Kidney epithelial cell (primary cell): ENCODE results near the gene LGALS13. TPM values are rescaled to one million over a fixed set of nuclear protein-coding genes. Genes with fewer than 3 reads are reported as not detected.

Source experiments
- DNase-seq: peaks from one replicate; pipeline ENCODE4 v3.0.0-alpha.2; 2010; ENCODE audit warnings: low read depth
- H3K27me3 ChIP-seq: 2 replicates; pipeline ENCODE4 v1.6.0; 2011; ENCODE audit warnings: low read length; ENCODE audit not compliant: control insufficient read depth, insufficient read depth
- H3K36me3 ChIP-seq: 2 replicates; pipeline ENCODE4 v1.5.1; 2011; ENCODE audit warnings: low read length; ENCODE audit not compliant: control insufficient read depth, insufficient read depth
- H3K4me3 ChIP-seq: 2 replicates; pipeline ENCODE4 v1.5.1; 2011; ENCODE audit warnings: low read depth, mild to moderate bottlenecking, control low read depth, low read length
- CTCF ChIP-seq: IDR thresholded peaks from 2 replicates; pipeline ENCODE4 v1.5.1; 2011; ENCODE audit warnings: mild to moderate bottlenecking, moderate library complexity, low read length, control low read depth, inconsistent platforms; ENCODE audit not compliant: insufficient read depth, poor library complexity, severe bottlenecking
- total RNA-seq: library from RNA; depleted of rRNA; stranded (reverse); fragments of >200 nt; gene quantifications from 2 replicates; pipeline ENCODE4 v1.2.3, GENCODE V29; 2015

LGALS13 gene
- total RNA-seq, 1 donor from 2014 or later = not detected

GRCh38 chr19:39587496-39587895, 14.8 kb upstream of the LGALS13 start:
- no peak for TF ChIP-seq CTCF
- no peak overlapping the region for H3K4me3 ChIP-seq
- no peak for DNase-seq
- no peaks in the 10 kb centered on the region for H3K27me3 ChIP-seq
- no peaks in the 10 kb centered on the region for H3K36me3 ChIP-seq

- no peaks in the 10 kb centered on the region for H3K36me3 ChIP-seq
- TF ChIP-seq CTCF = no peak
- H3K27me3 ChIP-seq = no peaks in the 10 kb centered on the region
- H3K4me3 ChIP-seq = no peak overlapping the region
- DNase-seq = no peak
These were observed 14.3 kb upstream of the LGALS13 start for GRCh38 chr19:39588066-39588465.

GRCh38 chr19:39590265-39590664, 12.1 kb upstream of the LGALS13 start:
- DNase-seq = no peak
- no peak for TF ChIP-seq CTCF
- H3K4me3 ChIP-seq = no peak overlapping the region
- no peaks in the 10 kb centered on the region for H3K27me3 ChIP-seq
- H3K36me3 ChIP-seq = no peaks in the 10 kb centered on the region

GRCh38 chr19:39592381-39592780, 9.9 kb upstream of the LGALS13 start:
- no peak for DNase-seq
- TF ChIP-seq CTCF = no peak
- H3K36me3 ChIP-seq = no peaks in the 10 kb centered on the region
- no peaks in the 10 kb centered on the region for H3K27me3 ChIP-seq
- H3K4me3 ChIP-seq = no peak overlapping the region

GRCh38 chr19:39595950-39596349, 6.4 kb upstream of the LGALS13 start:
- no peak for TF ChIP-seq CTCF
- Histone ChIP-seq H3K4me3 (no peak overlapping the region), H3K36me3 (no peaks in the 10 kb centered on the region), H3K27me3 (no peaks in the 10 kb centered on the region)
- no peak for DNase-seq

GRCh38 chr19:39596911-39597310, 5.4 kb upstream of the LGALS13 start:
- H3K4me3 ChIP-seq = no peak overlapping the region
- no peak for TF ChIP-seq CTCF
- H3K27me3 ChIP-seq = no peaks in the 10 kb centered on the region
- no peaks in the 10 kb centered on the region for H3K36me3 ChIP-seq
- no peak for DNase-seq
